ENCODE measurements around the gene RPL21.
"Not testable (repeated sequence)": the region's sequence is repeated elsewhere in the genome, so short reads cannot be mapped to it uniquely, and the experiment has no call there.

Gene RPL21

GRCh38 chr13:27290715-27291114, 39.4 kb downstream of the RPL21 start:
- no peak for DNase-seq

GRCh38 chr13:27291967-27292366, 40.6 kb downstream of the RPL21 start:
- not testable (repeated sequence) for DNase-seq

GRCh38 chr13:27293076-27293691, 41.8 kb downstream of the RPL21 start:
- DNase-seq, result no peak

- no peak for DNase-seq
Measured at GRCh38 chr13:27293873-27294515, 42.6 kb downstream of the RPL21 start.

GRCh38 chr13:27295096-27295495, 43.7 kb downstream of the RPL21 start:
- DNase-seq, result no peak

GRCh38 chr13:27295660-27296059, 44.3 kb downstream of the RPL21 start:
- DNase-seq, result no peak

GRCh38 chr13:27296496-27296895, 45.1 kb downstream of the RPL21 start:
- DNase-seq, result no peak

GRCh38 chr13:27298849-27299248, 47.5 kb downstream of the RPL21 start:
- no peak for DNase-seq

- DNase-seq, result not testable (repeated sequence)
Measured at GRCh38 chr13:27300406-27300805, 49.0 kb downstream of the RPL21 start.

- no peak for DNase-seq
Measured at GRCh38 chr13:27300941-27301586, 49.7 kb downstream of the RPL21 start.

GRCh38 chr13:27302643-27303262, 51.4 kb downstream of the RPL21 start:
- no peak for DNase-seq

GRCh38 chr13:27304099-27304498, 52.7 kb downstream of the RPL21 start:
- DNase-seq, result no peak

- no peak for DNase-seq
Measured at GRCh38 chr13:27304611-27305010, 53.3 kb downstream of the RPL21 start.

Measured in CD4-positive, alpha-beta T cell treated with Interferon alpha-2 for 1 hour (primary cell).